NCI-H2171 treated with DMSO at 0.1 percent for 48 hours (cell line): ENCODE data around the gene JPT2.

Source experiments
- DNase-seq: peaks from one replicate; lab custom pipeline; 2025; lab: John Stamatoyannopoulos, UW

Gene JPT2, protein sequence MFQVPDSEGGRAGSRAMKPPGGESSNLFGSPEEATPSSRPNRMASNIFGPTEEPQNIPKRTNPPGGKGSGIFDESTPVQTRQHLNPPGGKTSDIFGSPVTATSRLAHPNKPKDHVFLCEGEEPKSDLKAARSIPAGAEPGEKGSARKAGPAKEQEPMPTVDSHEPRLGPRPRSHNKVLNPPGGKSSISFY

DNA sequence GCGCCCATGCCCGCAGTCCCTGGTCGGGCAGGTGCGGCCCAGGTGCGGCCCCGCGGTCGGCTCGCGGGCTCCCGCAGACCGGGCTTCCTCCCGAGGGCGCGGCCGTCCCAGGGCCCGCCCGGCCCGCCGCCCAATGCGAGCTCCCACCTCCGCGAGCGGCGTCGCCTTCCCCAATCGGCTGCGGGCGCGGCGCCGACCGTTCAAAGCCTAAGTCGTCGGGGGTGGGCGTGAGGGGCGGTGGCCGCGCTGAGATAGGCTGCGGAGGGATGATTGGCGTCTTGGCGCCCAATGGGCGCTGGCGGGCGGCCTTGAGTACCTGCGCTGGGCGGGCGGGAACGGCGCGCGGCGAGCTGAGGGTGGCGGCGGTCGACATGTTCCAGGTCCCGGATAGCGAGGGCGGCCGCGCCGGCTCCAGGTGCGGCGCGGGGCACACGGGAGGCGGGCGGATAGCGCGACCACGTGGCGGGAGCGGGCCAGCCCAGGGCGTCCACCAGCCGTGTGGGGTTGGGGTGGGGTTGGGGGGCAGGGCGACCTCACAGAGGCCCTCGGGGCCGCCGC is at the start of gene JPT2:
JPT2 (plus strand) TSS at position 338 of the 558 bp plus-strand sequence; CDS start at position 372, 34 bp downstream.
- DNase-seq, result peak; percentile 97

DNA sequence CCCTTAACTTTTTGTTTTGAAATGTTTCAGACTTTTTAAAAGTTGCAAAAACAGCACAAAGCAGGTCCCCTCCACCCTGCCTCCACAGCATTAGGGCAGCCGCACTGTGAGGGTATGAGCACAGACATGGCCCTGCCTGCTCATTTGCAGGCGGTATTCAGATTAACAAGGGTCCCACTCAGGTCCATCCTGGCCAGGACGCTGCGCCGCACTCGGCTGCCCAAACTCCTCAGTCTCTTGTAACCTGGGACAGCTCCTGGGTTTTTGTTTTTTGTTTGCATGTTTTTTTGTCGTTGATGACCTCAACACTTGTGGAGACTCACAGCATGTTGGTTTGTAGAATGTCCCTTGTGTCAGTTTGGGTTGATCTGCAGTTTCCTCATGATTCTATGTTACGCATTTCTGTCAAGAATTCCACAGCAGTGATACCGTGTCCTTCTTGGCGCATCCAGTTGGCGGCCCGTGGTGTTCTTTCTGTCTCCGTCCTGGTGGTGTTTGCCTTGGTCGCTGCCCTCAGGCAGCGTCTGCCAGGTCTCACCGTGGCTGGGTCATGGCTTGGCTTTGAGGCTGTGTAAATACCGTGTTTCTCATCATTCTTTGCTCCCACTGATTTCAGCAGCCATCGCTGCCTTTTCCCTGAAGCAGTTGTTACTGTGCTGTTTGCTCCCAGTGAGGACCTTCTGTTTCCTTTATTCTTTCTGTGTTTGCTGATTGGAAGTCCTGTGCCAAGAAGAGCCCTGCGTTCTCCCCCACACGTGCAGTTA is 47.4 kb upstream of the JPT2 start:
- no peak for DNase-seq

DNA sequence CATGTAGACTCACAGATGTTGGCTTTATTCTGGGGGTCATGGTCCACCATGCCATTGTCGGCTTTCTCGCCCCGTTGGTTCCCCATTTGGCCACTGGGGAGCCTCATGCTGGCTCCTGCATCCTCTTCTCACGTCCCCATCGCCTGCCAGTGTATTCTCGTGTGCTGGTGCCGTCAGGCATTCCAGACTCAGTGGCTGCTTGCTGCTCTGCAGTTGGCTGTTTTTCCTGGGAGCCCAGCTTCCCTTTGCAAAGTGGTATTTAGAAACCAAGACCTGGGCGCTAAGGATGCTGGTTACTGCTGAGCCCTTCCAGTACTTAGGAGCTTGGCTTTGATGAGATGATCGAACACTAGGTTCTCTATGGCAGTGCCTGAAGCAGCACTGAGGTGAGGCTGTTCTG is 46.8 kb upstream of the JPT2 start:
- DNase-seq, result no peak

DNA sequence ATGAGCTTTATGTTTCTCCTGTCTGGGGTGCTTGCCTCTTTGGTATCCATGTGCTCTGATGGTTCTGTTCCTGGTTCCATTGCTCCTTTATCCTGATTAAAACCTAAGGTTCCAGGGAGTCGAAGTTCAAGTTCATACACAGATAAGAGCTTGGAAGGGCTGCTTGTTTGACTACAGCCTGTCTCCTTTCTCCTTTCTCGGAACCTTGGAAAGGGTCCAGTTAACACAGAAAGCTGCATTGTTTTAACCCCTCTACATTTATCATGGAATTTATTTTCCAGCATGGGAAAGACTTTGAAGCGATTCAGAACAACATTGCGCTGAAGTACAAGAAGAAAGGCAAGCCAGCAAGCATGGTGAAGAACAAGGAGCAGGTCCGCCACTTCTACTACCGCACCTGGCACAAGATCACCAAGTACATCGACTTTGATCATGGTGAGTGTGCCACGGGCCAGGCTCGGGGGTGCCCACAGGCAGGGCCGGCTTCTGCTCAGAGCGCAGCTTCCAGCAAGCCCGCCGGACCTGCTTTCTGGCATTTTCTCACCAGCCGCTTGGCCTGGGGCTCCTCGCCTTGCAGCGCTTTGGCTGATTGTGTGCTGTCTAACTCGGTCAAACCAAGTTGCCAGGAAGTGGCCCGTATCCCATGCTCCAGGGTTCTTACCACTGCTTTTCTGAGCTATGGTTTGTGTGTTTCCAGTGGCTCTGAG is 46.0 kb upstream of the JPT2 start:
- DNase-seq, result no peak

DNA sequence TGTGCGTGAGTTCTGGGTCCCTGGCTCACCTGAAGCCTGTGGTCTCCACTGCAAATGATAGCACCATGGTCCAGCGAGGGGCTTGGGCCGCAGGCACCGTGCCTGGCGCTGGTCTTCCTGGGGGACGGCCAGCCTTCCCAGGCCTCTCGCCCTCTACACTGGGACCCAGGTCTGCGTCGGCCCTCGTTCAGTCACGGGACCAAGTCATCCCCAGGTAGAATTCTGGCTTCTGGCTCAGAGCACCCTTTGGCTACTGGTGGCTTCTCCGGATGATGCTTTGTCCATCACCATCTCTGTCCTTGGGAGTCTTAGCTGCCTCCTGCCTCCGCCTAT is 45.5 kb upstream of the JPT2 start:
- no peak for DNase-seq

DNA sequence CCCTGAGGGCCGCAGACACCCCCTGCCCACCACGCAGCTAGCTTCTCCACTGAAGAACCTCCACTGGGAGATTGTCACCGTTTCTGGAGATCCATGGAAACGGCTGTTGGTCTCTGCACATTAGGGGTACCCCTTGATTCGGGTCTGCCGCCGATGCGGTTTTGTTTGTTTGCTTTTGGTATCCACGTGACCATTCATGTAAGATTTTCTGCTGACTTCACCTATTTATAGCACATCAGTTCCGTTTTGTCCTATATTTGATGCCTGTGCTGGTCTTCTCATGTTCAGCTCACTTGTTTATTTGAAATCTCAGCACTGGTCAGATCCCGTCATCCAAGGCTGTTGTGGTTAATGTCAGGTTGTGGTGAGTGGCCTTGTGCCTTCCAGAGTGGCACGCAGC is 44.8 kb upstream of the JPT2 start:
- DNase-seq, result no peak

DNA sequence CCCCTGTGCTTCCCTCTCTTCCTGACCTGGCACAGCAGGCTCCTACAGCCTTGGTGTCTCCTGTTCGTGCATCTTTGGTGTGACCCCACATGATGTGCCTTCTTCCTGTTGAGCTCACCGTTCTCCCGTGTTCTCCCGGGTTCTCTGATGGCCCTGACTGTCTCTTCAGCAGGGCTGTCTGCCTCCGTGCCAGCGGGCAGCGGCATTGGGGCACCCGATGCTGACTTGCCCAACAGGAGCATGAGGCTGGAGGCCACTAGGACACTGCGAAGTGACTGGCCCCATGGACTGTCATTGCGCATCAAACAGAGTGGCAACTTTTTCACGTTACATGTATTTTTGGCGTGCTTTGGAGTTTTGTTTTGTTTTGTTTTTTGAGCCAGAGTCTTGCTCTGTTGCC is 43.5 kb upstream of the JPT2 start:
- DNase-seq, result no peak

DNA sequence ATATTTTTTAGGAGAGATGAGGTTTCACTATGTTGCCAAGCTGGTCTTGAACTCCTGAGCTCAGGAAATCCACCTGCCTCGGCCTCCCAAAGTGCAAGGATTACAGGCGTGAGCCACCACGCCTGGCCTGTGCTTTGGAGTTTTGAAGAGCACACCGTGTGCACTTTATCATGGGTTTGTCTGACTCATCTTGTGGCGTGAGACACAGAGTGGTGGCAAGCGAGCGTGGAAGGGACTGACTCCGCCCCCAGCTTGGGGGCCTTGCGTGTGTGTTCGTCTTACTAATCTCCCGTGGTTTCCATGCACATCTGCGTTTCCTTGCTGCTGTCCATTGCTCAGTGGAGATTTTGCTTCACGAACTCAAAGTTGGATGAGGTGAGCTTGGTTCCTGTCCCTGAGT is 43.0 kb upstream of the JPT2 start:
- DNase-seq, result no peak

DNA sequence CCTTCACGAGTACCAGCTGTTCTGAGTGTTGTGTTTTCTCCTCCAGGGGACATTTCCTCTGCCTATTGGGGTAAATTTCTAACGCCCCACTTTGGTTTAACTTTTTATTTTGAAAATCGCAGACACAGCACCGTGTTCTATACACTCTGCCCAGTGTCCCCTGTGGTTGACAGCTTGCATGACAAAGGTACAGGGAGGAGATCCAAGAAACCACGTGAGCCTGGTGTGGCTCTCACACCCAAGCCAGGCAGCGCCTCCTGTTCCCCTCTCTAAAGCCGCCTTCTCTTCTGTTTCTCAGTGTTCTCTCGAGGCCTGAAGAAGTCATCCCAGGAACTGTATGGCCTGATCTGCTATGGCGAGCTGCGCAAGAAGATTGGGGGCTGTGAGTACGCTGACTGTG is 40.6 kb upstream of the JPT2 start:
- no peak for DNase-seq

DNA sequence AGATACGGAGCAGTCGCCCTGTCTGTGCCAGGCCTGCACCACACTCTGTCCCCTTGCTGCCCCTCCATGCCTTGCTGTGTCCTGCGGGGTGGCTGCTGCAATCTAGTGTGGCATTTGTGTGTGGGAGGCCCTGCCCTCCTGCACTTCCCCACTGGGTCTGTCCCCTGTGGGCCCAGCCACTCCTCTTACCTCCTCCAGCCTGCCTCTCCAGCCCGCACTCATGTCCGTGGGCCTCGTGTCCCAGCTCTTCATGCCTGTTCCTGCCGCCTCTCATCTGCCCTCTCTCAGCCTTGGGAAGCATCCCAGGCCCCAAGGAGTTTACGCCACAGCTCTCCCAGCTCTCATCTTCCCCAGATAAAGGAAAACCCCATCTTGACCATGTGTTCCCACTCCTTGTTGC is 39.3 kb upstream of the JPT2 start:
- DNase-seq, result no peak

DNA sequence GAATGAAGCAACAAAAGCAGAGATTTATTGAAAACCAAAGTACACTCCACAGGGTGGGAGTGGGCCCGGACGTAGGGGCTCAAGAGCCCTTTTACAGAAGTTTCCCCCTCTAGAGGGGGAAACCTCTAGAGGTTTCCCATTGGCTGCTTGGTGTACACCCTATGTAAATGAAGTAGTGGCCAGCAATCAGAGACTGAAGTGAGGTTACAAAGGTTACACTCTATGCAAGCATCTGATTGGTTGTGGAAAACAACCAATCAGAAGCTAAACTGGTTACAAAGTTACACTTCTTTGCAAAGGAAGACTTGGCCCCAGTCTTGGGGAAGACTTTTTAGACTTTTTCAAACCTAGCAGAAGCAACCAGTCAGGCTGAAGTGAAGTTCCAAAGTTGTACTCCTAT is 38.8 kb upstream of the JPT2 start:
- DNase-seq, result no peak

DNA sequence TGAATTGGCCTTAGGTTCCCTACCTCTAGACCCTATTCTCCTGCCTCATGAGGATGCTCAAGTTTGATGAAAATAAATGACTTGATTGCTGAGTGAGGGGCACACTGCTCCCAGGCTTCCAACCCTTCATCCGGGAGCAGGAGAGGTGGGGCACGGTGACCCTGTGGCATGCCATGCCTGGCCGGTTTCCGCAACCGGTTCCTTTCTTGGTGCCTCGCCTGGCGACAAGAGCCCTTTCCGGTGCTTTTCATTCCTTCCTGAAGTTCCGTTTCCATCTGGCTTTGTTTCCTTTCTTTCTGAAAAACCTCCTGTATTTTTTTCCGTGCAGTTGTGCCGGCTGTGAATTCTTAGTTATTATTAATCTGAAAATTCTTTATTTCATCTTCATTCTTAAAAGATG is 38.2 kb upstream of the JPT2 start:
- no peak for DNase-seq

DNA sequence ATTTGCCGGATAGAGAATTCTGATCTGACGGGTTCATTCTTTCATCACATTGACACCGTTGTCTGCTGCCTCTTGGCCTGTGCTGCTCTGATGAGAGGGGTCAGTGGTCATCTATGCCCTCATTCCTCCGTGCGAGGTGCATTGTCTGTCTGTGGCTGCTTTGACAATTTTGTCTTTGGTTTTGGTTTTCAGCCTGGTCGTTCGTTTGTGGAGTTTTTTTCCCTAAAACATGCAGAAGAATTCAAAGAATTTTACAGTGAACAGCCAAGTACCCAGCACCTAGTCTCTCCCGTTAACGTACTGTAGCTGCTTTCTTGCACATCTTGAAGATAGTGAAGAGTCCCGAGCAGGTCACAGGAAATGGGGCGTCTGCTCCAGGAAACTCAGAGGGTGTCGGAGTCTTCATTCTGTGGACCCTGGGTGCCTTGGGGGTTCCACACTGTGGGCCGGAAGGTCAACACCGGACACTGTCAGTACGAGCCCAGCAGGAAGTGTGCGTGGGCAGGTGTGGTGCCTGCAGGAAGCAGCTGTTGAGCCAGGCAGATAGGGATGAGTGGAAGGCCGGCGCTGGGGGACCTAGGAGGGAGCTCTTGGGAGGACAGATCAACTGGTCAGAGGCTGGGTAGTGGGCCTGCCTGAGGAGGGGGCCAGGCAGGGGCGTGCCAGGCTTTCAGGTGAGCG is 37.7 kb upstream of the JPT2 start:
- DNase-seq, result no peak

DNA sequence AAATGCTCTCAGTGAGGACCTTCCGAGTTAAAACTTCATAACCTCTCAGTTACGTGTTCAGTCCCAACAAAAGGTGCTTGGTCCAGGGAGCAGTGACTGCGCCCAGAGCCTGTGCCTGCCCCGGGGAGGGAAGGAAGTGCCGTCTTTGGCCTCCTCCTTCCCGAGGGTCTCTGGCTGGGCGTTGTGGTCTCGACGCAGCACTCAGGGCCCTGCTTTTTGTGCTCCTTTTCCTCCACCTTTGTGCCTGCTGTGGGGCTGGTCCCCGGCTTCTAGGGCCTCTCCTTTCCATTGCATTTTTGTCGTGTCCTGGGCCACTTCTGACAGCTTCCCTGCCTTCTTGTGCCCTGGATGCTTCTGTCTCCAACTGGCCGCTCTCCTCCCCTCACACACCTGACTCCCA is 36.8 kb upstream of the JPT2 start:
- DNase-seq, result no peak

DNA sequence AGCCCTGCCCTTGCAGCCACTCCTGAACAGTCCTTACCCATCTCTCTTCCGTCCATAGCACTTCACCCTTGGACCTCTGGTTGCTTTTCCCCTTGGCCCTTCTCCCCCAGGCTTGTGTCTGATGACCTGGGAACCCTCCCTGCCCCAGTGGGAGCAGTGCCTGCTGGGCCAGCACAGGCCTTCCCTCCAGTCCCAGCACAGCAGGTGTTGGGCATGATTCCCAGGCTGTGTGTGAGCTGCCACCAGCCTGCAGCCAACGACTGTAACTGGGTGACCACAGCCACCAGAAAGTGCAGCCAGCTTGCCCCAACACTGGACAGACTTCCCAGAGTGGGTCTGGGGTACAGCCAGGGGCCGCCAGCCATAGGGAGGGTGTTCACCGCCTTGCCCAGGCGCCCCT is 35.9 kb upstream of the JPT2 start:
- no peak for DNase-seq

DNA sequence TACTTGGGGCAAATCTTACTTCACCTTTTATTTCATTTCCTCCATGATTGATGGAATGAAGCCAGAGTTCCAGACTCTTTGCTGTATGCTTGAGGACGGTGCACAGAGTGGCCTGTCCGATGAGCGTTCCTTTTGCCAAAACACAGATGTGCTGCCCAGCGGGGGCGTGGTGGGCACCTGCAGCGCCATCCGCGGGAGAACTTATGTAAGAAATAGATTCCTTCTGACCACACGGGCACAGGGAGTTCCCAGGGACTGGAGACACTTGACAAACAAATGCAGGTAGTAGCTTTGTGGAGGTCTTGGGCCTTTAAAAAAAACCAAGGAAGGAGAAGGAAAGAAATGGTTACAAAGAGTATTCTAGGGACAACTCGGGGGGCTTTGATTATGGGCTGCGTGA is 35.3 kb upstream of the JPT2 start:
- DNase-seq, result no peak

DNA sequence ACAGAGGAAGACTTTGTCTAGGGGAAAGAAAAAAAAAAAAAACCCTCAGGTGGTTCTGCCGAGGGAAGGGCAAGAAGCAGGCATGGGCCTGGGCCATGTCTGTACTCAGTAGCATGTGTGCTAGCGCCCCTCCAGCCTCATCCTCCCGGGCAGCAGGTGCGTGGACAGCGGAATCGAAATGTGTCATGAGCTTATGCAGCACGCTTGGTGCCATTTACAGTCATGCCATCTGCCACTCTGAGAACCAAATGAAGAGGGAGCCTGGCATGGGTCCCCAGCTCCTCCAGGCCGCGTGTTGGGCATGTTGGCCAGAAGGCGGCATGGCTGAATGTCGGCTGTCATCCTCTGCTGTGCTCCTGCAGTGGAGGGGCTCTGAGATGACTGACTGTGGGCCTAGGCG is 34.6 kb upstream of the JPT2 start:
- no peak for DNase-seq

DNA sequence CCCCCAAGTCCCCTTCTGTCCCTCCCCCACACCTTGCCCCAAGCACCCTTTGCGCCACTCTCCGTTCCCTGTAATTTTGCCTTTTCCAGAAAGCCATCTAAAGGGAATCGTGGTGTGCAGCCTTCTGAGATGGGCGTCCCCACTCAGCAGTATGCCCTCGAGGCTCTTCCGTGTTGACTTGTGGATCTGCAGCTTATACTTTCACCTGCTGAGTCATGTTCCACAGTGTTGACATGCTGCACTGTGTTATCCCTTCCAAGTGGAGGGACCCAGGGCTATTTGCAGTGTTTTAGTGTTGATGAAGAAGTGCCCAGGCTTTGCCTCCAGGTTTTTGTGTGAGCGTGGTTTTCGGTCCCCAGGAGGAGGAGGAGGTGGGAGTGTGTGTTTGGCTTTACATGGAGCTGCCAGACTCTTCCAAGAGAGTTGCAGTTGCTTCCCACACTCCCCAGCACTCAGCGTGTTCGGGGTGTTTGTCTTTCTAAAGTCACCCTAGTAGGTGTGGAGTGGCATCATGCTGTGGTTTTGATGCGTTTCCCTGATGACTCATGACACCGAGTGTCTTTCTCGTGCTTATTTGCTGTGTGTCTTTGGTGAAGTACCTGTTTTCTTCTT is 32.1 kb upstream of the JPT2 start:
- no peak for DNase-seq

DNA sequence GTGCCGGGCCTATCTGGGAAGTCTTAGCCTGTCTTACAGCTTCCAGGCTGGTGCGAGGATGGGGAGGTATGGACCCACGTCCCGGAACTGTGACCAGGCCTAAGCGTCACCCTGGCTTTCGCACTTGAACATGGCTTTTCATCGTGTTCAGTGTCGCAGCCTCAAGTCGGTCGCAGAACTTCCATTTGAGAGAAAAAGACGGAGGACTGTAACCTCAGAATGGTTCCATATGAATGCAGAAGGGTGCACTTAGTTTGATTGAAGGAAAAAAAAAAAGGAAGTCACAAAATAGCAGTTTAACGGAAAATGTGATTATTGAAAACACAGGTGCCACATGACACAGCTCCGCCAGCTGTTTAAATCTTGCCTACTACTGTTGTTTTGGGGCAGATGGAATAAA is 30.2 kb upstream of the JPT2 start:
- DNase-seq, result no peak

DNA sequence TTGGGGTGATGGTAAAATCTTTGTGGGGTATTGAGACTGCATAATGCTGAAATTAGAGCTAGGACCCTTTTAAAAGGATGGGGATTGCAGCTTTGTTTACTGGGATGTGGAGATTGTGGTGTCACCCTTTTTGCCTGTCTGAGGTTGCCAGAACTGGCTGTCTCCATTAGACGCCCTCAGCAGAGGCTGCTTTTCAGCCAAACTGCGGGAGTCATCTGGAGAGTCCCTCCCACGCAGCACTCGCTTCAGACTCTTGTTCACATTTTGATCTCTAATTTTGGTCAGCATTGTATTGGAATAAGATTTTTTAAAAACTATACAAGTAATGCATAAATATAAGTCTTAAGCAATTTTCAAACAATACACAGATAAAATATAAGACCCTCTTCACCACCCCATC is 27.9 kb upstream of the JPT2 start:
- no peak for DNase-seq

DNA sequence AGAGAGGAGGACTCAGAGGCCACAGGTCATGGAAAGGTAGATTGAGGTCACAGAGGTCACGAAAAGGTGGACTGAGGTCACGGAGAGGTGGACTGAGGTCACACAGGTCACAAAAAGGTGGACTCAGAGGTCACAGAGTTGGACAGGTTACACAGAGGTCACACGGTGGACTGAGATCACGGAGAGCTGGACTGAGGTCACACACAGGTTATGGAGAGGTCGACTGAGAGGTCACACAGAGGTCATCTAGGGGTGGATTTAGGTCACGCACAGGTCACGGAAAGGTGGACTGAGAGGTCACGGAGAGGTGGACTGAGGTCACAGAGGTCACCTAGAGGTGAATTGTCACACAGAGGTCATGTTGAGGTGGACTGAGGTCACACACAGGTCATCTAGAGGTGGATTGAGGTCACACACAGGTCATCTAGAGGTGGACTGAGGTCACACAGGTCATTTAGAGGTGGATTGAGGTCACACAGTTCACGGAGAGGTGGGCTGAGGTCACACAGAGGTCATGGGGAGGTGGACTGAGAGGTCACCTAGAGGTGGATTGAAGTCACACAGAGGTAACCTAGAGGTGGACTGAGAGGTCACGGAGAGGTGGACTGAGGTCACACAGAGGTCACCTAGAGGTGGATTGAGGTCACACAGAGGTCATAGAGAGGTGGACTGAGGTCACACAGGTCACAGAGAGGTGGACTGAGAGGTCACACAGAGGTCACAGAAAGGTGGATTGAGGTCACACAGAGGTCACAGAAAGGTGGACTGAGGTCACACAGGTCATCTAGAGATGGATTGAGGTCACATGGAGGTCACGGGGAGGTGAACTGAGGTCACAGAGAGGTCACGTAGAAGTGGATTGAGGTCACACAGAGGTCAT is 26.7 kb upstream of the JPT2 start:
- no peak for DNase-seq
